HG02623 (cell line): ENCODE data around the gene TNS3.
"Not testable (repeated sequence)": the region's sequence is repeated elsewhere in the genome, so short reads cannot be mapped to it uniquely, and the experiment has no call there.

Experiments
- ATAC-seq: cut with Tn5 transposase; IDR thresholded peaks from one replicate; pipeline ENCODE4 v1.9.1; 2021; ENCODE audit warnings: moderate library complexity; ENCODE audit not compliant: unreplicated experiment

TNS3 gene

DNA sequence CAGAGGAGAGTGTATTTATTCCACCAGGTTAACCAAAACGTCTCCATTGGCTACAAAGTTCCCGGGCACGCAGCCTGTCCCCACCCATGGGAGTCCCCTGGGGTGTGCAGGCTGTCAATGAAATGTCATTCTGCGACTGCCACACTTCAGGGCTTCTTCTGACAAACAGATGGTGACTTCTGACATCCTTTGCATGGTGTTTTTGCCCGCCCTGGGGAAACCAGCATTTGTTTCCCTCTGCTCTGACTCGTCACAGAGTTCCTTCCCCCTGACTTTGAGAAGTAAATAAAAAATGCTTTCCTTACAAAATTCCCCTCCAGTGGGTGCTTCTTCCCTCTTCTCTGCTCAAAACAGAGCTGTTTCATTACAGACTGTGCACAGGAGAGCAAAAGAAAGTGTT, 38.2 kb downstream of the TNS3 start:
- no peak for ATAC-seq

DNA sequence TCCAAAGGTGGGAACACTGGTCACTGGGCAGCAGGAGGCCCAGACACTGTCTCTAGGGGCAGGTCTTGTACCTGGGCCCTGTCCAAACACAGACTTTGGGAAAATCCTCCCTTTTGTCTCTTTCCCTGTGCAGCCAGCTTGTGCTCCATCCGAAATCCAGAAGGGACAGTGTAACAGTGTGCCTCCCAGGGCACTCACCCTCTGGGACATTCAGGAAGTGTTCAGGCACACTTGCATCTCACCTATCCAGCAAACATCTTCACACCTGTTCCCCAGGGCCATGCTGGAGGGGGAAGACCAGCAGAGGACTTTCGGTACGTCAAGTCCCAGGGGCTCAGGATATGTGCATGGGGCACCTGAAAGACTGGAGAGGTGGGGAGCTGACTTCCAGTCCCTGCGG, 38.9 kb downstream of the TNS3 start:
- ATAC-seq = no peak

- ATAC-seq = no peak
Measured at GRCh38 chr7:47542051-47542450, 39.9 kb downstream of the TNS3 start.

GRCh38 chr7:47541485-47541884, 40.4 kb downstream of the TNS3 start:
- ATAC-seq = not testable (repeated sequence)

DNA sequence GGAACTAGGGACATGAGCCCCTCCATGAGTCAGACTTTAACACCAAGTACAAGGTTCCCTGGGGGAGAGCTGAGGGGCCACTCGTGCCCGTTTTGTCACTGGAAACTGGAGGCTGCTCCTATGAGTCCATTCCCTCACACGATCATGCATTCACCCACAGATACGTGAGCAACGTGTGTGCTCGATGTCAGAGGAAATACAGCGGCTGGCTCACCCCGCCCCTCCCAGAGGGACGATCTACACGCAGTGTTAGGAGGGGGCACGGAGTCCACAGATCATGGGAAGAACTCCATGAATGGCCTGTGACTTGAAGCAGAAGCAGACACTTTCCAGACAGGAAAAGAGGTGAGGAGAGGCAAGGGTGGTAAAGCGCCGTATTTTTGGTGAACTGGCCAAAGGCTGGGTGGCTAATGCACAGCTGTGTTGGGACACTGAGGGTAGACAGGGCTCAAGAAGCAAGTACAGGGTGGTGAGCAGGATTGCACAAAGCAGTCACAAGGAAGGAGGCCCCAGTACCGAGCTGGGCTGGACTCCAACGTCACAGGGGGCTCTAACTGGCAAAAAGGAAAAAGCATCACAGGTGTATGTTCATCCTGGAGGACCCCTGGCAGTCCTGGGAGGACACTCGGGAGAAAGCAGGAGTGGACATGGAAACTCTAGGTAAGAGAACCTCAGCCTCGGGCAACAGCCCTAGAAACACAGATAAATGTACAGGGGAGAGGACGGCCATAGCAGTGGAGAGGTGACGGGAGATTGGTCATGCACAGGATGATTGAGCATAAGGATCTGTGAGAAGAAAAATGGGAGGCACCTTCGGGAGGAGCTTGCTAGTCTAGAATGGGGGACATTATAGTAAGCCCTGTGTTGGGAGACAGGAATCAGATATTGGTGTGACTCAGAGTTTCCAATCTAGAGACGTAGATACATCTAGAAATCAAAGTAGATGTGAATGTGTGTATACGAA, 41.2 kb downstream of the TNS3 start:
- no peak for ATAC-seq

DNA sequence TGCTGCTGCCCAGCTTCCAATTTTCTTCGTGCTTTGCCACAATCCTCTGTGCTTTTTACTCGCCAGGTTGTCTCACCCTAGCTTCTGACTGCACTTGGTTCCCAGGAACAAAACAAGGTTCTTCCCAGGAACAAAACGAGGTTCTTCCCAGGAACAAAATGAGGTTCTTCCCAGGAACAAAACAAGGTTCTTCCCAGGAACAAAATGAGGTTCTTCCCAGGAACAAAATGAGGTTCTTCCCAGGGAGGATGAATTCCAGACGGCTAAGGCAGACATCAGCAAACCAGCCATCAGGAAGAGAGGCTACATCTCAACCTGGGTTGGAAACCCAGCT, 41.9 kb downstream of the TNS3 start:
- ATAC-seq = no peak

GRCh38 chr7:47539398-47540052, 42.4 kb downstream of the TNS3 start:
- ATAC-seq = no peak

DNA sequence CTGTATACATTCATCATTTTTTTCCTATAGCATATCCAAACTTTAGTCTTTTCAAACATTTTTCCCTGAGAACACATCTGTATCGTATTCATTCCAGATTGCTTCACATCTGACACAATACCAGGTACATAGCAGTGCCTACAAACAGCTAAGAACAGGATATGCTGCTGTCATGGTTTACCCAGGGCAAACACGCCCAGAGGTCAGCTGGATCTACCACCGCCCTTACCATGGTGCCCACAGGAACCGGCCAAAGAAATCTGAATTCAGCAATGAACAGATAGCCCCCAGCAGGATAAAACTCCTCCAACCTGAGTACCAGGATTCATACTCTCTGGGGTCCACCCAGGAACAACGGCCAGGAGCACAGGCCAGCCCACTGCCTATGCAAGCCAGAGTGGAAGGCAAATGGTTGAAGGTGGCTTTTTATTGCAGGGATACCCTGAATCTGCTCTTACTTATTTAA, 43.0 kb downstream of the TNS3 start:
- ATAC-seq = no peak

DNA sequence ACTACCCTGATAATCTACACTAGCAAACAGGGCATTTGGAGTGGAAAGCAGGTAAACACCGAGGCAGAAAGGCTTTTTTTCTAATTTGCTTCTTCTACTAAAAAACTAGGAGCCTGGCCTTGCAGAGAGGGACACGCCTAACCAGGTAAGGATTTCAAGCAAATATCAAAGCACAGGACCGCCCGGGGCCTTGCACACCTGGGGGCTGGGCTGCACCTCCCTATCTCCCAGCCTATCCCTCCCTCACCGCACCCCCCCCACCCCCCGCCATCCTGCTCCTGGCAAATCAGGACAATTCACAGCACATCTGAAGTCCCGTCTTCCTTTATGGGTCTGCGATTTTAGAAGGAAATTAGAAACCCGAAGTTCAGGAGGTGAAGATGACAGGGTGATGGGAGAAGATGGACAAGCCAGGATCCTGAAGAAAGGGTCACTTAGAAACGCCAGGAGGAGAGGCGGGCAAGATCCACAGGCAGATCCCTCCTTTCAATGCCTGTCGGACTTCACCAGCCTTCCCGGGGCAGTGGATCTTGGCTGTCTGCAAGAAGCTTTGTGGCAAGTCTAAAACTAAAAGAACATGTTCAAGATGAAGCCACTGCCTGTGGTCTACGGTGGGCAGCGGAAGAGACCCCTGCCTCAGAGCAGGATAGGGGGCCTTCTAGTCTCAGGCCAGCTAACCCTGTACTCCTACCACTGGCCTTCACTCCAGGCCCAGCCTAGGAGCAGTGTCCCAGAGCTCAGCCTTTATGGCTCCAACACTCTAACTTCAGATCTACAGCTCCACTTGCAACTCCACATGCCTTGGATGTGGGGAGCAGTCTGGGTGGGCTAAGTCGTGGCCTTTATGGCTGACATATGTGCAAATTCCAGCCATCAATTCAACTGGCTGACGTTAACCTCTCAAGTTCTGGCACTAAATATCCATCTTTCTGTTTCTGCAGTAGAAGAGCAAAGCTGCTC, 43.9 kb downstream of the TNS3 start:
- ATAC-seq = no peak

GRCh38 chr7:47536661-47537611, 45.0 kb downstream of the TNS3 start:
- no peak for ATAC-seq

GRCh38 chr7:47535704-47536628, 45.9 kb downstream of the TNS3 start:
- no peak for ATAC-seq

DNA sequence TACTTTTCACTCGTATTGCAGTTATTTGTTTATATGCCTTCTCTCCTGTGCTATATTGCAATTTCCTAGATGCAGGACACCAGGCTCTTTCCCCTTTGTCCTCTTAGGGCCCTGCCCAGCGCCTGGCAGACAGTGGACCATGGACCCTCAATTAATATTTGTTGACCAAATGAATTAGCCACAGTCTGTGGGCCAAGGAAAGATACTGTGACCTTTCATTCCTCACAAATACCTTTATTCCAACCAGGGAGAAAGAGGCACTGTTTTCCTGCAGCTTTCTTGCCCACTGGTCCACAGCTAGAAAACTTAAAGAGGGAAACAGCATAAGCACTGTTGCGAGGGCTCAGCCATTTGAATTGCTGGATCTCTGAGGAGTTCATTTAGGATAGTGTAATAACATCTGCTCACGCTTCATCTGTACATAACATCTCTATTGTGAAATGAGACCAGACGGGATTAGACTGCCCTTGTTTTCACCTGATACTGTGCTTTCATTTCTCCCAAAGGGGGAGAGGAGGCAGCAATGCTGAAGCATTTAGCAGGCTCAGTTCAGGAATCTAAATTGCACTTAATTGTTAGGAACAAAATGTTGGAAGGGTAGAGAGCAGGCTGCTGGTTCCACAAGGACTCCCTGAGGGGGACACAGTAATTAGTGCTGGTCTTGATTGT, 46.7 kb downstream of the TNS3 start:
- ATAC-seq = no peak

- no peak for ATAC-seq
Measured at GRCh38 chr7:47534322-47535034, 47.4 kb downstream of the TNS3 start.

GRCh38 chr7:47531584-47532492, 50.1 kb downstream of the TNS3 start:
- no peak for ATAC-seq

DNA sequence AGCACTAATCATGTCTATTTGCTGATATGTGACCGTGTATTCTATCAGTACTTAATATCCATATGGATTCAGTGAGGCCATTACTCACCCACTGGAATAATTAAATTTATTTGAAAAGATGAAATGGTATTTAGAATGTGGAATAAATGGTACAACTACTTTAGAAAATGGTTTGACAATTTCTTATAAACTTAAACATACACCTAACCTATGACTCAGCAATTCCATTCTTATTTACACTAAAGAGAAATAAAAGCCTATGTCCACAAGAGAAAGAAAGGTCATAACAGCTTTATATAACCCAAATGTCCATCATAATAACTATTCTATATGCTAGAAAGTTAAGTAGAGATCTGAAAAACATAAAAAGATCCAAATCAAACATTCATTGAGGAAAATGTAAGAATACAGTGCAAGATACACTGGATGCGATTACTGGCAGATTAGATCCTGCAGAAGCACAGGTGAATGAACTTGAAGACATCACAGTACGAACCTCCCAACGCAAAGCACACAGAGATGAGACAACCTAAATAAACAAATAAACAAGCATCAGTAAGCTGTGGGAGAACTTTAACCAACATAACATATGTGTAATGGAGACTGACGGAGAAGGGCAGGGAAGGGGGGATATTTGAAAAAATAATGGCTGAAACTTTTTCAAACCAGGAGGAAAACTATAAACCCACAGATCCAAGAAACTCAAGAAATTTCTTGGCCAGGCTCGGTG, 51.9 kb downstream of the TNS3 start:
- no peak for ATAC-seq

DNA sequence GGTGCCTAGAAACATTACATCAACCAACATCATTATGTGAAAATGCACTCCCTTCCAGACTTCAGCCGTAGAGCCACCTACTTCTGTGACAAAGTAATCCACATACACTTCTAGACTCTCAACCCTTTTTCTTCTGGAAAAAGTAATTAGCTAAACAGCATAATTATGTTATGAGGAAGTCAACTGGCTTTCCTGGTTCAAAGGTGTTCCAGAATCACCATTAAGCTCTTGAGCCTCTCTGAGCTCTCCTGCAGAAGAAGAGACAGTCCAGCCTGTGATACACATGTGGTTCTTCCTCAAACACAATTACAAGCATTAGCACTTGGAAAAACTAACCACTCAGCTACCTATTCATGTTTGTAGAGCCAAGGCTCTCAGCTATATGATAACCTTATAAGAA, 52.5 kb downstream of the TNS3 start:
- no peak for ATAC-seq
